Gastroesophageal sphincter (tissue), 4 donors: ENCODE data around the gene DAND5. TPM values are rescaled to one million over a fixed set of nuclear protein-coding genes. Genes with fewer than 3 reads are reported as not detected.

Experiments used
- ATAC-seq: fragments of 150-250 bp; one replicate; pipeline ENCODE4 v1.9.1; 2016; ENCODE audit warnings: mild to moderate bottlenecking, moderate library complexity
- H3K27ac ChIP-seq, 4 donors: fragments of 200-600 bp; sonication (generic) in 3 of 4; 1 replicate in 3 of 4; 2 replicates in 1 of 4; pipeline ENCODE4 v1.5.1; 2016 to 2019
- H3K27me3 ChIP-seq: fragments of 200-600 bp; sonication (generic); one replicate; pipeline ENCODE4 v1.5.1; 2019
- H3K36me3 ChIP-seq, 2 donors: fragments of 200-600 bp; sonication (generic); one replicate each; pipeline ENCODE4 v1.5.1; 2019; ENCODE audit warnings: control low read depth in 1 of 2
- H3K4me1 ChIP-seq, 3 donors: fragments of 200-600 bp; sonication (generic); 1 replicate in 2 of 3; 2 replicates in 1 of 3; pipeline ENCODE4 v1.5.1; 2016 to 2019; ENCODE audit warnings: control low read depth in 2 of 3
- H3K4me3 ChIP-seq, 2 donors: fragments of 200-600 bp; sonication (generic); one replicate each; pipeline ENCODE4 v1.5.1; 2019; ENCODE audit warnings: mild to moderate bottlenecking in 1 of 2, moderate library complexity in 1 of 2
- H3K9me3 ChIP-seq, 3 donors: fragments of 200-600 bp; sonication (generic); one replicate each; pipeline ENCODE4 v1.5.1; 2017 to 2019; ENCODE audit warnings: control low read depth in 2 of 3
- CTCF ChIP-seq, 4 experiments: fragments of 200-600 bp in 2 of 4; fragments of 450-650 bp in 2 of 4; sonication (generic) in 1 of 4; IDR thresholded peaks; one replicate each; pipeline ENCODE4 v1.5.1; 2017 to 2019; ENCODE audit warnings: antibody characterized with exemption in 4 of 4, mild to moderate bottlenecking in 2 of 4, moderate library complexity in 2 of 4
- EP300 ChIP-seq: sonication (generic); formaldehyde crosslinking; IDR thresholded peaks from one replicate; pipeline ENCODE4 v1.6.1; 2017; ENCODE audit warnings: antibody characterized with exemption, mild to moderate bottlenecking
- POLR2A ChIP-seq, 2 donors: fragments of 450-650 bp; IDR thresholded peaks; one replicate each; pipeline ENCODE4 v1.6.1; 2017; ENCODE audit warnings: antibody characterized with exemption in 2 of 2, mild to moderate bottlenecking in 2 of 2, moderate library complexity in 1 of 2
- POLR2AphosphoS5 ChIP-seq: sonication (generic); formaldehyde crosslinking; IDR thresholded peaks from one replicate; pipeline ENCODE4 v1.6.1; 2017; ENCODE audit warnings: antibody characterized with exemption
- WGBS, 2 donors: methylation state at CpG; one replicate each; pipeline ENCODE4 v1.1.5; 2018; ENCODE audit warnings: low coverage in 1 of 2; 5-methylcytosine and 5-hydroxymethylcytosine counted together
- total RNA-seq, 4 donors: library from RNA; depleted of rRNA; stranded (reverse); fragments of >200 nt; gene quantifications; one replicate each; pipeline ENCODE4 v1.1.0, GENCODE V29; 2016

DAND5 gene
- total RNA-seq, 4 donors from 2014 or later: 0.35 TPM; not detected in 3

- Histone ChIP-seq H3K4me3 (peak overlapping the region; percentile 50 to 91), H3K27ac (peak overlapping the region; percentile 49 to 98 (median 94)), H3K9me3 (no peaks in the 10 kb centered on the region), H3K4me1 (peaks cover 0 to 52% (median 35%) of the 10 kb centered on the region in 3 donors), H3K27me3 (no peaks in the 10 kb centered on the region), H3K36me3 (peaks cover 0 to 5% of the 10 kb centered on the region in 2 donors)
- WGBS, 2 donors: no CpG with 5 or more reads among the region's 129 CpGs
- no peak for TF ChIP-seq EP300
- no peak for TF ChIP-seq POLR2AphosphoS5
- TF ChIP-seq POLR2A (IDR thresholded peaks at IDR 0.05): peak in 1 of 2 donors; percentile 7
- TF ChIP-seq CTCF (IDR thresholded peaks at IDR 0.05): peak in 1 of 4 experiments; percentile 11
- ATAC-seq: peak; percentile 35
Observed at GRCh38 chr19:12995596-12996405, 26.4 kb downstream of the DAND5 start.

- peak overlapping the region; percentile 49 to 98 (median 94) for H3K27ac ChIP-seq
- peak overlapping the region; percentile 50 to 91 for H3K4me3 ChIP-seq
- no CpG with 5 or more reads among the region's 52 CpGs for WGBS, 2 donors
- H3K36me3 ChIP-seq: peaks cover 0 to 5% of the 10 kb centered on the region in 2 donors
- no peaks in the 10 kb centered on the region for H3K9me3 ChIP-seq
- TF ChIP-seq POLR2A (IDR thresholded peaks at IDR 0.05): no peak
- TF ChIP-seq CTCF (IDR thresholded peaks at IDR 0.05): peak in 1 of 4 experiments; percentile 37
- H3K27me3 ChIP-seq: no peaks in the 10 kb centered on the region
- peak; percentile 23 for ATAC-seq
- H3K4me1 ChIP-seq: peaks cover 0 to 59% (median 43%) of the 10 kb centered on the region in 3 donors
Observed at GRCh38 chr19:12996406-12997094, 27.2 kb downstream of the DAND5 start.

- WGBS, 2 donors: 59% methylated on average over 4 of the region's 25 CpGs; no CpG with 5 or more reads in 1 of the 2 donors
- Histone ChIP-seq H3K9me3 (no peaks in the 10 kb centered on the region), H3K27ac (peak overlapping the region; percentile 49 to 98 (median 94)), H3K4me1 (peaks cover 0 to 68% (median 45%) of the 10 kb centered on the region in 3 donors), H3K36me3 (peaks cover 0 to 5% of the 10 kb centered on the region in 2 donors), H3K27me3 (no peaks in the 10 kb centered on the region), H3K4me3 (peak overlapping the region; percentile 50 to 91)
- no peak for ATAC-seq
- TF ChIP-seq POLR2AphosphoS5 (no peak), POLR2A (IDR thresholded peaks at IDR 0.05) (no peak), CTCF (IDR thresholded peaks at IDR 0.05) (no peak), EP300 (no peak)
Observed at GRCh38 chr19:12997179-12997966, 28.0 kb downstream of the DAND5 start.

- Histone ChIP-seq H3K36me3 (peaks cover 0 to 5% of the 10 kb centered on the region in 2 donors), H3K27me3 (no peaks in the 10 kb centered on the region), H3K9me3 (no peaks in the 10 kb centered on the region), H3K27ac (peak overlapping the region; percentile 36 to 98 (median 94)), H3K4me3 (peak overlapping the region in 1 of 2 donors; percentile 91), H3K4me1 (peaks cover 0 to 76% (median 52%) of the 10 kb centered on the region in 3 donors)
- 60 to 69% methylated on average over 10 to 12 of the region's 32 CpGs for WGBS, 2 donors
- no peak for ATAC-seq
- TF ChIP-seq POLR2AphosphoS5 (no peak), EP300 (no peak), POLR2A (IDR thresholded peaks at IDR 0.05) (no peak), CTCF (IDR thresholded peaks at IDR 0.05) (no peak)
Observed at GRCh38 chr19:12997967-12998940, 28.9 kb downstream of the DAND5 start.
